GM12892 (cell line): Measurements from ENCODE around the gene AIFM1.

Experiments used
- POLR2A ChIP-seq: IDR thresholded peaks from 2 replicates; pipeline ENCODE4 v1.6.1; 2011; ENCODE audit warnings: low read depth, low read length, control low read depth
- POLR2AphosphoS5 ChIP-seq: IDR thresholded peaks from 2 replicates; pipeline ENCODE4 v1.6.1; 2011; ENCODE audit warnings: low read depth, low read length, control low read depth

DNA sequence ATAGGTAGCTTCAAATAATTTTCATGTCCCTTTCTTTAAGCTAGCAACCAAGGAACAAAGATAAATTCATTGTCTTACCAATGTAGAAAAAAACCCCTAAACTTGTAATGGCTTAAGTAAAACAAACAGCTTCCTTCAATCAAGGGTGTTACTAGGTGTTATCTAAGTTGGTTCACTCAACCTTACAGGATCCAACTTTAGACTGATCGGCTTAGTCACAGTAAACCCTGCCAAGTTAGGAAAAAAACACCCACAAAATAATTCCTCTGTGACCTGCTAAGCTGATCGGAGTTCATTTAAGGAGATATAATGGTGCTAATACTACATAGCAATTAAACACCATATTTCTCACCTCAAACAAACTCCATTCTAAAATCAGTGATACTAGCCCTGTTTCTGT is 10.1 kb downstream of the AIFM1 start:
- TF ChIP-seq POLR2A (no peak), POLR2AphosphoS5 (no peak)
